NCI-H1417 treated with DMSO at 0.1 percent for 48 hours (cell line): ENCODE measurements around the gene NAP1L4.

ENCODE experiments used
- DNase-seq: peaks from one replicate; lab custom pipeline; 2025; lab: John Stamatoyannopoulos, UW

The NAP1L4 gene

GRCh38 chr11:2904153-2905052, 87.7 kb downstream of the NAP1L4 start:
- no peak for DNase-seq

GRCh38 chr11:2903672-2904011, 88.5 kb downstream of the NAP1L4 start:
- DNase-seq: no peak

GRCh38 chr11:2902784-2903671, 89.1 kb downstream of the NAP1L4 start:
- DNase-seq: no peak

- DNase-seq: peak; percentile 45
Measured at GRCh38 chr11:2901854-2902783, 90.0 kb downstream of the NAP1L4 start.

GRCh38 chr11:2901196-2901796, 90.8 kb downstream of the NAP1L4 start:
- DNase-seq: no peak

GRCh38 chr11:2899080-2899783, 92.9 kb downstream of the NAP1L4 start:
- DNase-seq: no peak

- DNase-seq: no peak
Measured at GRCh38 chr11:2898366-2899079, 93.6 kb downstream of the NAP1L4 start.

GRCh38 chr11:2897048-2897447, 95.1 kb downstream of the NAP1L4 start:
- no peak for DNase-seq

- DNase-seq: no peak
Measured at GRCh38 chr11:2896047-2896446, 96.1 kb downstream of the NAP1L4 start.
